NB4 (cell line): ENCODE measurements around the gene AGBL5.

Source experiments
- CTCF ChIP-seq: IDR thresholded peaks from one replicate; pipeline ENCODE4 v1.5.1; 2012; ENCODE audit warnings: low read depth, low read length
- POLR2A ChIP-seq: IDR thresholded peaks from 2 replicates; pipeline ENCODE4 v1.6.1; 2011; ENCODE audit warnings: mild to moderate bottlenecking; ENCODE audit not compliant: insufficient read length; ENCODE audit errors: extremely low read depth
- TF ChIP-seq, protein P1 (sequence below): IDR thresholded peaks from 2 replicates; pipeline ENCODE4 v1.6.1; 2011; ENCODE audit warnings: low read depth, low read length

DNA sequence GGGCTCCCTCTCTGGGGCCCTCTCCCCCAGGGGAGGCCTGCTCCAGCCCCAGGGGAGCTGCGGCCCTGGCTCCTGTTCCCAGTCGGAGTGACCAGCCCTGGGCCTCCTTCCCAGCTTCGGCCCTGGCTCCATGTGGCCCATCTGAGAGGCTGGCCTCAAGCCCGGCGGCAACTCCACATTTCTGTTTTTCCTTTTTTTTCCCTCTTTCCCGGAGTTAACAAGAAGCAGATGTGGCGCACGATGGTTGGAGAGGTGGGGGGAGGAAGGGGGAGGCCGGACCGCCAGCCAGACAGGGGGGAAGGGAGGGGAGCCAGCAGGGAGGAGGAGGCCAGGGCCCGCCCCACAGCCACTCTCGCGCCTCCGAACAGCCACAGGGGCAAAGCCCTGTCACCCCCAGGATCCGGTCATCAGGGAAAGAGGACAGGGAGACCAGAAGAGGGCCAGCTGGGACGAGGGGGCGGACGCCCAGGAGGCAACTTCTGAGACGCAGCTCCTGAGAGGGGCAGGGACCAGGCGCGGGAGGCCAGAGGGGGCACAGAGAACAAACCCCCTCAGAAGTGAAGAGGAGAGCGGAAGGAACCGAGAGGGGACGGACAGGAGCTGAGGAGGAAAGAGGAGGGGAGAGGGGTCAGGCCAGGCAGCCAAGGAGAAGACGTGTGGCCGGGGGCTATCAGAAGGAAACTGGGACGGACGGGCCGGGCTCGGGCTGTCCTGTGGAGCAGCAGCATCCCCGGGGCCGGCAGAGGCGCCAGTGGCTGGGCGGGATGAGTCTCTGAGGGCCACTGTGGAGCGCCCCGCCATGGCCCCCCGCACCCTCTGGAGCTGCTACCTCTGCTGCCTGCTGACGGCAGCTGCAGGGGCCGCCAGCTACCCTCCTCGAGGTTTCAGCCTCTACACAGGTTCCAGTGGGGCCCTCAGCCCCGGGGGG, 27.1 kb downstream of the AGBL5 start, which contains the start of gene EMILIN1:
- TF ChIP-seq CTCF = no peak
- no peak for TF ChIP-seq POLR2A
- TF ChIP-seq, protein P1, sequence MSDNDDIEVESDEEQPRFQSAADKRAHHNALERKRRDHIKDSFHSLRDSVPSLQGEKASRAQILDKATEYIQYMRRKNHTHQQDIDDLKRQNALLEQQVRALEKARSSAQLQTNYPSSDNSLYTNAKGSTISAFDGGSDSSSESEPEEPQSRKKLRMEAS = no peak
